ENCODE measurements around the gene DECR2. TPM values are rescaled to one million over a fixed set of nuclear protein-coding genes. Genes with fewer than 3 reads are reported as not detected.

DECR2 gene
- total RNA-seq, 1 experiment from 2014 or later, result 17.1 TPM

GRCh38 chr16:440627-441026 lies 38.9 kb downstream of the DECR2 start:
- DNase-seq (ENCODE audit: low read depth, low spot score) (no peak), ATAC-seq (no peak)
- H3K9me3 ChIP-seq (ENCODE audit: control insufficient read depth in 1 of 2, insufficient read depth in 1 of 2, low read depth in 1 of 2, low read length in 2 of 2), result no peaks in the 10 kb centered on the region
- H2AFZ ChIP-seq (ENCODE audit: low read depth, low read length, poor library complexity, severe bottlenecking), result no peak overlapping the region
- intact Hi-C loops (cut with micrococcal nuclease), result no loop called here
- BruUV-seq (replicated peaks), result no TSS peak
- no peaks in the 10 kb centered on the region for H3K36me3 ChIP-seq (ENCODE audit: control insufficient read depth in 1 of 2, insufficient read depth in 2 of 2, low read length in 2 of 2)
- H3K79me2 ChIP-seq (ENCODE audit: insufficient read depth, low read length), result no peaks in the 10 kb centered on the region
- H3K9me2 ChIP-seq (ENCODE audit: insufficient read depth), result no peaks in the 10 kb centered on the region
- ChIA-PET RAD21 (ENCODE audit: low non-redundant PET in 1 of 2, low total read pairs in 2 of 2, uncharacterized antibody in 2 of 2, unreplicated experiment in 2 of 2) (no interaction called here), POLR2A (no interaction called here), CTCF (no interaction called here)
- H3K4me3 ChIP-seq (replicated peaks in 1 of 2; ENCODE audit: low read depth in 1 of 2, low read length in 2 of 2), result no peak overlapping the region
- no peak for TF ChIP-seq EGR1 (IDR thresholded peaks at IDR 0.05; ENCODE audit: low read depth)
- TF ChIP-seq SP1 (IDR thresholded peaks at IDR 0.05; ENCODE audit: low read depth), result no peak
- no peak for TF ChIP-seq JUND (IDR thresholded peaks at IDR 0.05)
- no peak for TF ChIP-seq ZNF274 (IDR thresholded peaks at IDR 0.05; ENCODE audit: low read depth, low read length)
- TF ChIP-seq ZFX (IDR thresholded peaks at IDR 0.05), result no peak
- TF ChIP-seq ZBTB33 (IDR thresholded peaks at IDR 0.05; ENCODE audit: extremely low read depth, insufficient replicate concordance, low read length), result no peak
- no peak for TF ChIP-seq ATF3 (IDR thresholded peaks at IDR 0.05)
- no peak for TF ChIP-seq EZH2 (IDR thresholded peaks at IDR 0.05)
- TF ChIP-seq FOSL1 (IDR thresholded peaks at IDR 0.05; ENCODE audit: low read depth), result no peak
- peaks cover 5 to 12% of the 10 kb centered on the region in 2 experiments; a peak in 3 of 4 replicates for H3K4me1 ChIP-seq (ENCODE audit: control insufficient read depth in 1 of 2, insufficient read depth in 2 of 2, low read length in 2 of 2)
- H3K9ac ChIP-seq (ENCODE audit: low read length), result no peak overlapping the region
- H3K4me2 ChIP-seq (ENCODE audit: low read length), result no peak overlapping the region
- H3K27ac ChIP-seq (ENCODE audit: low read depth, low read length), result no peak overlapping the region
- H4K20me1 ChIP-seq (ENCODE audit: insufficient read depth), result no peaks in the 10 kb centered on the region
- H3K27me3 ChIP-seq (ENCODE audit: insufficient read depth, low read length), result no peaks in the 10 kb centered on the region

- Histone ChIP-seq H4K20me1 (ENCODE audit: insufficient read depth) (no peaks in the 10 kb centered on the region), H3K79me2 (ENCODE audit: insufficient read depth, low read length) (no peaks in the 10 kb centered on the region), H3K4me1 (ENCODE audit: control insufficient read depth in 1 of 2, insufficient read depth in 2 of 2, low read length in 2 of 2) (peaks cover under 1 to 4% of the 10 kb centered on the region in 2 experiments; a peak in 2 of 4 replicates), H3K9me2 (ENCODE audit: insufficient read depth) (no peaks in the 10 kb centered on the region), H3K27me3 (ENCODE audit: insufficient read depth, low read length) (no peaks in the 10 kb centered on the region), H3K36me3 (ENCODE audit: control insufficient read depth in 1 of 2, insufficient read depth in 2 of 2, low read length in 2 of 2) (no peaks in the 10 kb centered on the region), H3K9ac (ENCODE audit: low read length) (no peak overlapping the region), H2AFZ (ENCODE audit: low read depth, low read length, poor library complexity, severe bottlenecking) (no peak overlapping the region), H3K27ac (ENCODE audit: low read depth, low read length) (no peak overlapping the region), H3K4me2 (ENCODE audit: low read length) (no peak overlapping the region), H3K9me3 (ENCODE audit: control insufficient read depth in 1 of 2, insufficient read depth in 1 of 2, low read depth in 1 of 2, low read length in 2 of 2) (no peaks in the 10 kb centered on the region), H3K4me3 (replicated peaks in 1 of 2; ENCODE audit: low read depth in 1 of 2, low read length in 2 of 2) (no peak overlapping the region)
- no peak for DNase-seq (ENCODE audit: low read depth, low spot score)
- no TSS peak for BruUV-seq (replicated peaks)
- ChIA-PET RAD21 (ENCODE audit: low non-redundant PET in 1 of 2, low total read pairs in 2 of 2, uncharacterized antibody in 2 of 2, unreplicated experiment in 2 of 2) (no interaction called here), CTCF (interaction anchor here (0.5 kb wide), 1 partner anchor 18 kb away, joined by 3 read pairs; no protein-coding TSS in a partner anchor), POLR2A (no interaction called here)
- TF ChIP-seq SIN3A (IDR thresholded peaks at IDR 0.05; ENCODE audit: low read depth), result no peak
- TF ChIP-seq MAX (IDR thresholded peaks at IDR 0.05), result no peak
- TF ChIP-seq CEBPB (IDR thresholded peaks at IDR 0.05; ENCODE audit: low read depth), result no peak
- TF ChIP-seq TCF7L2 (IDR thresholded peaks at IDR 0.05; ENCODE audit: borderline replicate concordance, extremely low read depth, insufficient read depth, insufficient read length), result no peak
- TF ChIP-seq ATF3 (IDR thresholded peaks at IDR 0.05), result no peak
- no peak for TF ChIP-seq EZH2 (IDR thresholded peaks at IDR 0.05)
- no peak for TF ChIP-seq ZFX (IDR thresholded peaks at IDR 0.05)
- ATAC-seq, result no peak
- intact Hi-C loops (cut with micrococcal nuclease), result no loop called here
These were observed 39.8 kb downstream of the DECR2 start for GRCh38 chr16:441447-441846.
